B cell (primary cell): ENCODE results near the gene UQCR11. TPM values are rescaled to one million over a fixed set of nuclear protein-coding genes. Genes with fewer than 3 reads are reported as not detected.
A peak's percentile ranks its signal among the peaks of the same experiment; 100 is the strongest.

ENCODE experiments used
- ATAC-seq: fragments of 200-7000 bp; cut with Tn5 transposase; one replicate; pipeline ENCODE4 v1.10.0; 2021; ENCODE audit warnings: low read depth, mild to moderate bottlenecking, moderate number of reproducible peaks, moderate library complexity
- CTCF ChIA-PET: fragments of 350-600 bp; sonication (Branson Sonifier 250); formaldehyde crosslinking; loops from one replicate; lab custom pipeline; 2021; ENCODE audit warnings: antibody characterized with exemption, inconsistent platforms; lab: Charles Lee
- POLR2A ChIA-PET: fragments of 350-600 bp; sonication (Branson Sonifier 250); formaldehyde crosslinking; loops from one replicate; lab custom pipeline; 2021; ENCODE audit warnings: antibody characterized with exemption; lab: Charles Lee
- DNase-seq: peaks from one replicate; pipeline ENCODE4 v3.0.0; 2013
- H2AFZ ChIP-seq: 2 replicates; pipeline ENCODE4 v1.6.1; 2012; ENCODE audit warnings: mild to moderate bottlenecking, low read depth, low read length; ENCODE audit not compliant: insufficient read depth, poor library complexity, severe bottlenecking
- H3K27ac ChIP-seq, 2 donors: 1 replicate in 1 of 2; 2 replicates in 1 of 2; pipeline ENCODE4 v1.5.1; 2012 to 2013; ENCODE audit warnings: low read length in 2 of 2, mild to moderate bottlenecking in 2 of 2, moderate library complexity in 1 of 2
- H3K27me3 ChIP-seq, 4 experiments: fragments of 200-600 bp in 1 of 4; sonication (generic) in 1 of 4; replicated peaks in 1 of 4; 1 replicate in 2 of 4; 2 replicates in 2 of 4; pipeline versions ENCODE4 v1.6.1 to v1.7.0; 2013 to 2016; ENCODE audit warnings: low read length in 3 of 4, mild to moderate bottlenecking in 2 of 4, mixed read lengths in 1 of 4, moderate library complexity in 1 of 4; ENCODE audit not compliant: insufficient read depth in 4 of 4, control insufficient read depth in 3 of 4; ENCODE audit errors: control extremely low read depth in 1 of 4
- H3K36me3 ChIP-seq, 2 experiments: replicated peaks in 1 of 2; 1 replicate in 1 of 2; 2 replicates in 1 of 2; pipeline versions ENCODE4 v1.6.1 to v1.7.1; 2013; ENCODE audit warnings: low read length in 1 of 2; ENCODE audit not compliant: insufficient read depth in 2 of 2, control insufficient read depth in 1 of 2; ENCODE audit errors: control extremely low read depth in 1 of 2, extremely low read depth in 1 of 2
- H3K4me1 ChIP-seq, 2 donors: fragments of 200-600 bp in 1 of 2; sonication (generic) in 1 of 2; 1 replicate in 1 of 2; 2 replicates in 1 of 2; pipeline versions ENCODE4 v1.5.1 to v1.6.1; 2013 to 2017; ENCODE audit warnings: low read length in 2 of 2; ENCODE audit not compliant: control insufficient read depth in 2 of 2, insufficient read depth in 2 of 2
- H3K4me2 ChIP-seq: replicated peaks from 2 replicates; pipeline ENCODE3; 2012; ENCODE audit warnings: mild to moderate bottlenecking, low read depth, low read length; ENCODE audit not compliant: poor library complexity, severe bottlenecking
- H3K4me3 ChIP-seq, 5 experiments: fragments of 200-600 bp in 1 of 5; sonication (generic) in 1 of 5; 1 replicate in 3 of 5; 2 replicates in 2 of 5; pipeline versions ENCODE4 v1.5.1 to v1.7.0; 2011 to 2016; ENCODE audit warnings: low read length in 4 of 5, mild to moderate bottlenecking in 4 of 5, low read depth in 2 of 5, control low read depth in 1 of 5, moderate library complexity in 1 of 5; ENCODE audit not compliant: insufficient read depth in 1 of 5; ENCODE audit errors: control extremely low read depth in 1 of 5, extremely low read depth in 1 of 5
- H3K79me2 ChIP-seq: fragments of 200-600 bp; sonication (generic); one replicate; pipeline ENCODE4 v1.6.0; 2016; ENCODE audit warnings: low read length; ENCODE audit not compliant: control insufficient read depth, insufficient read depth
- H3K9ac ChIP-seq: fragments of 200-600 bp; sonication (generic); 2 replicates; pipeline ENCODE4 v1.6.1; 2017; ENCODE audit warnings: mild to moderate bottlenecking, low read length, moderate library complexity
- H3K9me3 ChIP-seq, 3 donors: one replicate each; pipeline versions ENCODE4 v1.6.1 to v1.7.1; 2013; ENCODE audit warnings: low read length in 2 of 3; ENCODE audit not compliant: control insufficient read depth in 2 of 3, insufficient read depth in 1 of 3; ENCODE audit errors: control extremely low read depth in 1 of 3
- H4K20me1 ChIP-seq: 2 replicates; pipeline ENCODE4 v1.6.0; 2012; ENCODE audit warnings: mild to moderate bottlenecking, low read length; ENCODE audit not compliant: insufficient read depth, control insufficient read depth, poor library complexity, severe bottlenecking
- H3K27ac Mint-ChIP-seq: one replicate; pipeline ENCODE4 v1.8.0; 2021; ENCODE audit warnings: mixed read lengths
- H3K27me3 Mint-ChIP-seq: one replicate; pipeline ENCODE4 v1.8.0; 2021; ENCODE audit warnings: mixed read lengths
- H3K4me1 Mint-ChIP-seq: one replicate; pipeline ENCODE4 v1.8.0; 2021; ENCODE audit warnings: mixed read lengths
- H3K4me3 Mint-ChIP-seq: one replicate; pipeline ENCODE4 v1.8.0; 2021; ENCODE audit warnings: mixed read lengths
- H3K9me3 Mint-ChIP-seq: one replicate; pipeline ENCODE4 v1.8.0; 2022; ENCODE audit warnings: mixed read lengths; ENCODE audit not compliant: insufficient read depth
- CTCF ChIP-seq: fragments of 200-600 bp; IDR thresholded peaks from one replicate; pipeline ENCODE4 v1.8.0; 2022; ENCODE audit warnings: antibody characterized with exemption, mild to moderate bottlenecking
- EZH2 ChIP-seq: IDR thresholded peaks from 2 replicates; pipeline ENCODE4 v1.6.1; 2012; ENCODE audit warnings: borderline replicate concordance, low read depth, mild to moderate bottlenecking, moderate library complexity, low read length; ENCODE audit not compliant: insufficient read depth, poor library complexity, severe bottlenecking
- WGBS: methylation state at CpG from one replicate; pipeline ENCODE4 v1.1.5; 2013; ENCODE audit warnings: missing lambda C conversion rate; ENCODE audit not compliant: insufficient coverage; 5-methylcytosine and 5-hydroxymethylcytosine counted together
- intact Hi-C: fragments of 100-400 bp; cut with micrococcal nuclease; formaldehyde crosslinking; loops from one replicate; pipeline ENCODE4 v1.10.0; 2022
- polyA plus RNA-seq: library from polyadenylated mRNA; depleted of rRNA; stranded (reverse); fragments of >200 nt; gene quantifications from 2 replicates; pipeline ENCODE4 v1.2.3, GENCODE V29; 2012
- total RNA-seq, 2 donors: library from RNA; stranded (reverse); fragments of 120-200 nt in 1 of 2; gene quantifications; 1 replicate in 1 of 2; 2 replicates in 1 of 2; pipeline versions ENCODE4 v1.2.3 to v1.2.4, GENCODE V29; 2013 to 2022

The UQCR11 gene
- total and polyA plus RNA-seq, 2 donors (not counting 1 experiment from before 2014, with no cell fraction given): 59.5 to 66.8 TPM

DNA sequence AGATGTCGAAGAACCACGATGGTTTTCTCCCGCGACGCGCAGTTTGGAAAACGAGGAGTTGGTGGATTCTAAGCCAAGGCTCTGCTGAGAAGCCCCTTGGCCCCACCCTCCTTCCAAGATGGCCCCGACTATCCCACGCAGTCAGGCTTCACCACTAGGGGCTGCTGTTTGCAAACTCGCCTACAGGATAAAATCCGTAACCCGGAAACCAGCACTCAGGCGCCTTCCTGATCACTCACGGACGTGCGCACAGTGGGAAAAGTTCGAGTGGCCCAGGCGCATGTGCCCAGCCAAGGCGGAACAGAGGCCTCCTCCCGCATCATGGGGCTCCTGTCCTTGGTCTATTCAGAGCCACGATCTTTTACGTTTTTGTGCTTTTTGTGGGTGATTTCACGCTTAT is 19.2 kb upstream of the UQCR11 start:
- TF ChIP-seq CTCF (peak; percentile 77), EZH2 (no peak)
- H3K9me3 Mint-ChIP-seq: no peaks in the 10 kb centered on the region
- Histone ChIP-seq H3K4me2 (no peak overlapping the region), H2AFZ (no peak overlapping the region), H3K4me1 (peaks cover 0 to 15% of the 10 kb centered on the region in 2 donors), H3K4me3 (no peak overlapping the region), H3K27me3 (no peaks in the 10 kb centered on the region), H3K36me3 (peaks cover 0 to 69% of the 10 kb centered on the region in 2 experiments), H3K9ac (no peak overlapping the region), H4K20me1 (peaks cover 87% of the 10 kb centered on the region), H3K27ac (no peak overlapping the region), H3K9me3 (no peaks in the 10 kb centered on the region), H3K79me2 (peaks cover 46% of the 10 kb centered on the region)
- ChIA-PET CTCF (interaction anchor here (0.9 to 5.1 kb wide), 9 partner anchors 11 to 202 kb away, joined by 3 to 40 read pairs (median 4); no protein-coding TSS in a partner anchor), POLR2A (interaction anchor here (0.6 kb wide), 1 partner anchor 39 kb away, joined by 3 read pairs; no protein-coding TSS in a partner anchor)
- intact Hi-C loops: loop anchor here (2.0 kb wide), 3 partner anchors 24 to 142 kb away; no protein-coding TSS in a partner anchor
- peak overlapping the region; percentile 74 for H3K27ac Mint-ChIP-seq
- H3K4me3 Mint-ChIP-seq: no peak overlapping the region
- 75% methylated on average over 19 of the region's 23 CpGs for WGBS
- peaks cover 9% of the 10 kb centered on the region for H3K4me1 Mint-ChIP-seq
- ATAC-seq (peak; percentile 80), DNase-seq (peak; percentile 70)
- H3K27me3 Mint-ChIP-seq: no peaks in the 10 kb centered on the region

- no peak for ATAC-seq
- ChIA-PET POLR2A (interaction anchor here (0.6 to 2.1 kb wide), 2 partner anchors 28 to 29 kb away, joined by 3 to 7 read pairs; no protein-coding TSS in a partner anchor), CTCF (interaction anchor here (0.6 to 5.1 kb wide), 3 partner anchors 49 to 142 kb away, joined by 3 to 40 read pairs (median 4); no protein-coding TSS in a partner anchor)
- Histone ChIP-seq H3K4me2 (no peak overlapping the region), H3K4me1 (peaks cover 9 to 30% of the 10 kb centered on the region in 2 donors), H3K79me2 (peaks cover 46% of the 10 kb centered on the region), H2AFZ (no peak overlapping the region), H3K27me3 (no peaks in the 10 kb centered on the region), H3K36me3 (peaks cover 0 to 80% of the 10 kb centered on the region in 2 experiments), H4K20me1 (peaks cover 97% of the 10 kb centered on the region), H3K9me3 (no peaks in the 10 kb centered on the region), H3K27ac (no peak overlapping the region), H3K9ac (no peak overlapping the region), H3K4me3 (no peak overlapping the region)
- DNase-seq: no peak
- peak overlapping the region; percentile 65 for H3K27ac Mint-ChIP-seq
- no peak overlapping the region for H3K4me3 Mint-ChIP-seq
- peaks cover 23% of the 10 kb centered on the region for H3K4me1 Mint-ChIP-seq
- WGBS: 98% methylated on average over 5 of the region's 5 CpGs
- no peaks in the 10 kb centered on the region for H3K9me3 Mint-ChIP-seq
- no peaks in the 10 kb centered on the region for H3K27me3 Mint-ChIP-seq
- TF ChIP-seq CTCF: no peak
- TF ChIP-seq EZH2: no peak
- intact Hi-C loops: no loop called here
These were observed 17.3 kb upstream of the UQCR11 start for GRCh38 chr19:1622541-1622940.
